Ascending aorta (tissue), 2 donors: ENCODE data around the gene LINGO4. TPM values are rescaled to one million over a fixed set of nuclear protein-coding genes. Genes with fewer than 3 reads are reported as not detected.

Source experiments
- DNase-seq, 2 donors: peaks; one replicate each; pipeline ENCODE4 v3.0.0-alpha.2; 2019; ENCODE audit warnings: low spot score in 2 of 2
- H3K27ac ChIP-seq, 2 donors: fragments of 200-600 bp; sonication (generic); one replicate each; pipeline ENCODE4 v1.5.1; 2016 to 2017; ENCODE audit warnings: mild to moderate bottlenecking in 1 of 2
- H3K27me3 ChIP-seq: fragments of 200-600 bp; sonication (generic); one replicate; pipeline ENCODE4 v1.5.1; 2017
- H3K36me3 ChIP-seq, 2 donors: fragments of 200-600 bp; sonication (generic); one replicate each; pipeline ENCODE4 v1.5.1; 2016
- H3K4me1 ChIP-seq, 2 donors: fragments of 200-600 bp; sonication (generic); one replicate each; pipeline ENCODE4 v1.5.1; 2016 to 2017; ENCODE audit warnings: mild to moderate bottlenecking in 1 of 2
- H3K4me3 ChIP-seq, 2 donors: fragments of 200-600 bp; sonication (generic); one replicate each; pipeline ENCODE4 v1.5.1; 2016 to 2017; ENCODE audit warnings: mild to moderate bottlenecking in 1 of 2
- H3K9me3 ChIP-seq, 2 donors: fragments of 200-600 bp; sonication (generic); one replicate each; pipeline ENCODE4 v1.5.1; 2016
- intact Hi-C: fragments of 100-400 bp; cut with DNase I; formaldehyde crosslinking; loops from one replicate; pipeline ENCODE4 v1.15.1; 2023
- total RNA-seq: library from RNA; depleted of rRNA; stranded (reverse); fragments of >200 nt; gene quantifications from one replicate; pipeline ENCODE4 v1.1.0, GENCODE V29; 2016
- TF ChIP-seq, protein P1 (sequence below), 3 experiments: fragments of 200-600 bp in 2 of 3; fragments of 450-650 bp in 1 of 3; sonication (generic) in 2 of 3; IDR thresholded peaks; one replicate each; pipeline ENCODE4 v1.5.1; 2016 to 2019; ENCODE audit warnings: antibody characterized with exemption in 3 of 3, mild to moderate bottlenecking in 1 of 3, moderate library complexity in 1 of 3

Gene LINGO4
- total RNA-seq, 1 donor from 2014 or later: not detected

DNA sequence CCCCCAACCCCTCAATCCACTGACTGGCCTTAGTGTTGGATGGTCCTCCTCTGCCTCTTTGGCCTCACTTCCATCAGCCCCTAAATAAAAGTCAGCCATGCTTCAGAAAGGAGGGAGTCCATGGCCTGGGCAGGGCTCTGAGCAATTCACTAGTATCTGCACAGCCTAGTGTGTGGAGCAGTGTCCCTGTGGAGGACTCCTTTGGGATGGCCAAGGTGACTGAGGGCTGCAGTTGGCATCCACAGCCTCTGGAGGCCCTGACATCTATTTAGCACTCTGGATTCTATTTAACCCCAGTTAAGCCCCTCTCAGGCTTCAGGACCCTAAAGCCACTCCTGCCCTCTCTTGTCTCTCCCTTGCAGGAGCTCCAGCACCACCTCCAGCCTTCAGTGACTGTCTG is 44.7 kb upstream of the LINGO4 start:
- Histone ChIP-seq H3K27me3 (no peaks in the 10 kb centered on the region), H3K36me3 (no peaks in the 10 kb centered on the region), H3K9me3 (no peaks in the 10 kb centered on the region), H3K4me3 (no peak overlapping the region), H3K27ac (no peak overlapping the region), H3K4me1 (no peaks in the 10 kb centered on the region)
- TF ChIP-seq, protein P1, sequence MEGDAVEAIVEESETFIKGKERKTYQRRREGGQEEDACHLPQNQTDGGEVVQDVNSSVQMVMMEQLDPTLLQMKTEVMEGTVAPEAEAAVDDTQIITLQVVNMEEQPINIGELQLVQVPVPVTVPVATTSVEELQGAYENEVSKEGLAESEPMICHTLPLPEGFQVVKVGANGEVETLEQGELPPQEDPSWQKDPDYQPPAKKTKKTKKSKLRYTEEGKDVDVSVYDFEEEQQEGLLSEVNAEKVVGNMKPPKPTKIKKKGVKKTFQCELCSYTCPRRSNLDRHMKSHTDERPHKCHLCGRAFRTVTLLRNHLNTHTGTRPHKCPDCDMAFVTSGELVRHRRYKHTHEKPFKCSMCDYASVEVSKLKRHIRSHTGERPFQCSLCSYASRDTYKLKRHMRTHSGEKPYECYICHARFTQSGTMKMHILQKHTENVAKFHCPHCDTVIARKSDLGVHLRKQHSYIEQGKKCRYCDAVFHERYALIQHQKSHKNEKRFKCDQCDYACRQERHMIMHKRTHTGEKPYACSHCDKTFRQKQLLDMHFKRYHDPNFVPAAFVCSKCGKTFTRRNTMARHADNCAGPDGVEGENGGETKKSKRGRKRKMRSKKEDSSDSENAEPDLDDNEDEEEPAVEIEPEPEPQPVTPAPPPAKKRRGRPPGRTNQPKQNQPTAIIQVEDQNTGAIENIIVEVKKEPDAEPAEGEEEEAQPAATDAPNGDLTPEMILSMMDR (IDR thresholded peaks at IDR 0.05): no peak
- peak in 1 of 2 donors; percentile 58 for DNase-seq
- intact Hi-C loops: no loop called here

DNA sequence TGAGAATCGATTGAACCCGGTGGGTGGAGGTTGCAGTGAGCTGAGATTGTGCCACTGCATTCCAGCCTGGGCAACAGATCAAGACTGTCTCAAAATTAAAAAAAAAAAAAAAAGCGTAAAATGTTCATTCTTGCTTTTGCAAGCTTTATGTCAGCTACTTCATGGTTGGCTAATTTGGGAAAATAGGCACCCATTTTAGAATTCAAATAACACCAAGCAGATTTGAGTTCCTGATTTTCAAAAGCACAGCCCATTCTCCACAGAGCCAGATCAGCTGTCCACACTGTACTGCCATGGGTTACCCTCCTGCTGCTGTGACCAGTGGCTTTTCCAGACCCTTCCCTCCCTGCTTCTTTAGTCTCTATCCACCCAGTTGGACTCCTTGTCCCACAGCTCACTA is 43.9 kb upstream of the LINGO4 start:
- intact Hi-C loops: no loop called here
- no peaks in the 10 kb centered on the region for H3K27me3 ChIP-seq
- no peaks in the 10 kb centered on the region for H3K9me3 ChIP-seq
- H3K27ac ChIP-seq: no peak overlapping the region
- H3K36me3 ChIP-seq: no peaks in the 10 kb centered on the region
- H3K4me1 ChIP-seq: no peaks in the 10 kb centered on the region
- TF ChIP-seq, protein P1 (IDR thresholded peaks at IDR 0.05): no peak
- no peak for DNase-seq
- H3K4me3 ChIP-seq: no peak overlapping the region

DNA sequence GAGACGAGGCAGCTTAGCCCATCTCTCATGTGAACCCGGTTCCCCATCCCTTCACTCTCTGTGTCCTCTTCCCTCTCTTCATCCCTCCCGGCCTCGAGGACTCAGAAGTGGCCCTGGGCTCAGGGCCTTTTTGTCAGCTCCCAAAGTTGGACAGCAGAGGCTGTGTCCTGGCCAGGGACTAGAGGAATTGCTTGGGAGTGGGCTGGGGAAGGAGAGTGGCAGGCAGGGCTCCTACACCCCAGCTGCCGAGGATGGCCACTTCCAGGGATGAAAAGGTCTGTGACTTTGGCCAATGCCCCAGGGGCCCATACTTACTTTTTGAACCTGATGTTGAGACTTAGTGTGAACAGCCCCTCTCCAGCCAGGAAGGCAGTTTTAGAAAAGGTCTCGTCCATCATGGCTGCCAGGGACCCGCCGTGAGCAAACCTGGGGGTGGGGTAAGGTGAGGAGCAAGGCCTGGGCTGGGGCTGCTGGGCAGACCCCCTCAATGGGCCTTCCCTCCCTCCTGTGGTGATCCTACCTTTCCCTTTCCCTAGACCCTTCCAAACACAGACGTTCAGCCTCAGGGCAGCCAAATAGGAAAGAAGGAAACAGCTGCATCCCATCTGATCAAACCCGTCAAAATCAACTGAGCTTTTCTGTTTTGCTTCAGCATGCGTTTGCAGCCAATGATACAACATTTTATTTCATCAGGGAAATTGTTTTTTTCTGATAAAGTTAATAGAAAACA is 42.8 kb upstream of the LINGO4 start:
- no peaks in the 10 kb centered on the region for H3K27me3 ChIP-seq
- DNase-seq: peak in 1 of 2 donors; percentile 39
- no peak overlapping the region for H3K27ac ChIP-seq
- intact Hi-C loops: no loop called here
- TF ChIP-seq, protein P1 (IDR thresholded peaks at IDR 0.05): no peak
- H3K36me3 ChIP-seq: no peaks in the 10 kb centered on the region
- no peak overlapping the region for H3K4me3 ChIP-seq
- H3K4me1 ChIP-seq: no peaks in the 10 kb centered on the region
- no peaks in the 10 kb centered on the region for H3K9me3 ChIP-seq

DNA sequence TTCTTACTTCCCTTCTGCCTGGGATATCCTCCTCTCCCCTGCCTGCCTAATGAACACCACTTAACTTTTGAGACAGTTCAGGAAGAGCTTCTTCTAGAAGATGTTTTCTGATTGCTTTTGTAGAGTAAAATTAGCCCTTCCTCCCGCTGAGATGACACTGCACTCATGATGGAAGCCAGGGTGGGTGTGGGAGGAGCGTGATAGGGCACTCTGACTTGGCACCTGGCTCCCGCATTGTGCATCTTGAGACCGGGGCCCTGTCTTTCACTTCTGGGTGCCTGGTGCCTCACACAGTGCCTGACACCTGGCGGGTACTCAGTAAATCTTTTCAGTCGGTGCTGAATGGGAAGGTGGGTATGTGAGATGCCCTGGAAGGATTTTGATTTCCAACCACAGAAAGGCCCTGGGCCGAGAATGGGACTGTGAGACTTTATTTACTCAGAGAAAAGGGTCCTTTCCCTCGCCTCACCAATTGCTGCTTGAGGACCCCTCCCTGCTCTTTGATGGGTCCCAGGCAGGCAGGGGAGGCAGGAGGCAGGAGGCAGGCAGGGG is 41.5 kb upstream of the LINGO4 start:
- H3K27me3 ChIP-seq: no peaks in the 10 kb centered on the region
- no peak overlapping the region for H3K27ac ChIP-seq
- DNase-seq: no peak
- H3K9me3 ChIP-seq: no peaks in the 10 kb centered on the region
- no peaks in the 10 kb centered on the region for H3K4me1 ChIP-seq
- no peaks in the 10 kb centered on the region for H3K36me3 ChIP-seq
- intact Hi-C loops: no loop called here
- TF ChIP-seq, protein P1 (IDR thresholded peaks at IDR 0.05): no peak
- no peak overlapping the region for H3K4me3 ChIP-seq

DNA sequence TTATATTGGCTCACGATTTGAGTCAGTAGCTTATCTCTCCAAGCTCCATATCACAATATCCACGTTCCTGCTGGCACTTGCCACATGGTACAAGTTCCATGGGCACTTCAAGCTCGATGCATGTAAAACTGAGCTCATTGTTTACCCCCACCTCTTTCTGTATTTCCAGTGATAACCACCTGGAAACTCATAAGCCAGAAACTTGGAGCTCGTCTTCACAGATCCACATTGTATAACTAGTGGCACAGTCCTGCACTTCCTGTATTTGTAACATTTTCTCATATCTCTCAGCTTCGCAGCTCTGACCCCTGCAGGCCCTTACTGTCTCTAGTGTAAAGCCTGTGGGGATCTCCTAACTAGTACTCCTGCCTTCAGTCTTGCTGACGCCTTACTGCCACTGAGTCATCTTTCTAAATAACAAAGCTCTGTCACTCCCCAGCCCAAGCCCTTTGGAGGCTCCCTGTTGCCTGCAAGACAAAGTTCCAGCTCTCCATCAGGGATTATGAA is 40.9 kb upstream of the LINGO4 start:
- H3K27ac ChIP-seq: no peak overlapping the region
- DNase-seq: no peak
- TF ChIP-seq, protein P1 (IDR thresholded peaks at IDR 0.05): no peak
- H3K4me3 ChIP-seq: no peak overlapping the region
- H3K36me3 ChIP-seq: no peaks in the 10 kb centered on the region
- intact Hi-C loops: no loop called here
- no peaks in the 10 kb centered on the region for H3K4me1 ChIP-seq
- H3K27me3 ChIP-seq: no peaks in the 10 kb centered on the region
- H3K9me3 ChIP-seq: no peaks in the 10 kb centered on the region
